Endodermal cell (in vitro differentiated cells): ENCODE measurements around the gene WASHC2A. TPM values are rescaled to one million over a fixed set of nuclear protein-coding genes. Genes with fewer than 3 reads are reported as not detected.
"Not testable (repeated sequence)": the region's sequence is repeated elsewhere in the genome, so short reads cannot be mapped to it uniquely, and the experiment has no call there.

Experiments used
- DNase-seq: peaks from one replicate; pipeline ENCODE4 v3.0.0-alpha.2; 2017
- H3K27ac ChIP-seq: 2 replicates; pipeline ENCODE4 v1.5.1; 2013; ENCODE audit warnings: mild to moderate bottlenecking, low read depth, low read length, moderate library complexity
- H3K27me3 ChIP-seq: 2 replicates; pipeline ENCODE4 v1.6.1; 2013; ENCODE audit warnings: mild to moderate bottlenecking, low read length, moderate library complexity; ENCODE audit not compliant: insufficient read depth, control insufficient read depth, poor library complexity, severe bottlenecking
- H3K36me3 ChIP-seq: 2 replicates; pipeline ENCODE4 v1.7.0; 2013; ENCODE audit warnings: mild to moderate bottlenecking, low read length, moderate library complexity; ENCODE audit not compliant: control insufficient read depth, insufficient read depth
- H3K4me1 ChIP-seq: one replicate; pipeline ENCODE4 v1.7.0; 2013; ENCODE audit warnings: low read length; ENCODE audit not compliant: control insufficient read depth, insufficient read depth
- H3K4me3 ChIP-seq: 2 replicates; pipeline ENCODE4 v1.5.1; 2013; ENCODE audit warnings: mild to moderate bottlenecking, low read length, moderate library complexity
- H3K9ac ChIP-seq: 2 replicates; pipeline ENCODE4 v1.6.1; 2013; ENCODE audit warnings: mild to moderate bottlenecking, low read length, moderate library complexity; ENCODE audit not compliant: poor library complexity, severe bottlenecking; ENCODE audit errors: extremely low read depth
- H3K9me3 ChIP-seq: 2 replicates; pipeline ENCODE4 v1.6.1; 2013; ENCODE audit warnings: mild to moderate bottlenecking, low read length, moderate library complexity; ENCODE audit not compliant: control insufficient read depth
- H3K27ac Mint-ChIP-seq: 2 replicates; pipeline ENCODE4 v1.8.0; 2020; ENCODE audit warnings: mixed read lengths
- H3K27me3 Mint-ChIP-seq: 2 replicates; pipeline ENCODE4 v1.8.0; 2021; ENCODE audit warnings: mild to moderate bottlenecking, mixed read lengths; ENCODE audit not compliant: insufficient read depth
- H3K36me3 Mint-ChIP-seq: 2 replicates; pipeline ENCODE4 v1.8.0; 2020; ENCODE audit warnings: low read depth, mixed read lengths
- H3K4me1 Mint-ChIP-seq: 2 replicates; pipeline ENCODE4 v1.8.0; 2020; ENCODE audit warnings: mixed read lengths
- H3K4me3 Mint-ChIP-seq: 2 replicates; pipeline ENCODE4 v1.8.0; 2020; ENCODE audit warnings: mild to moderate bottlenecking, moderate library complexity, mixed read lengths
- H3K9me3 Mint-ChIP-seq: 2 replicates; pipeline ENCODE4 v1.8.0; 2020; ENCODE audit warnings: mild to moderate bottlenecking, mixed read lengths
- WGBS, 2 experiments: methylation state at CpG; one replicate each; pipeline versions ENCODE4 v1.1.5 to v1.1.7; 2013; ENCODE audit warnings: missing lambda C conversion rate in 2 of 2, mixed read lengths in 1 of 2; ENCODE audit not compliant: insufficient coverage in 1 of 2, insufficient read length in 1 of 2; 5-methylcytosine and 5-hydroxymethylcytosine counted together
- total RNA-seq, 2 donors: library from RNA; stranded (reverse); fragmentation: NEBNext Ultra II Directional in 1 of 2; extraction: Animal tissue kit (Norgen Biotek cat#: 25700) in 1 of 2; gene quantifications; 2 replicates in 1 of 2; 3 replicates in 1 of 2; pipeline ENCODE4 v1.2.1, GENCODE V29; 2021

The WASHC2A gene
- total RNA-seq, 2 donors from 2014 or later, result 35.4 to 49.9 TPM

DNA sequence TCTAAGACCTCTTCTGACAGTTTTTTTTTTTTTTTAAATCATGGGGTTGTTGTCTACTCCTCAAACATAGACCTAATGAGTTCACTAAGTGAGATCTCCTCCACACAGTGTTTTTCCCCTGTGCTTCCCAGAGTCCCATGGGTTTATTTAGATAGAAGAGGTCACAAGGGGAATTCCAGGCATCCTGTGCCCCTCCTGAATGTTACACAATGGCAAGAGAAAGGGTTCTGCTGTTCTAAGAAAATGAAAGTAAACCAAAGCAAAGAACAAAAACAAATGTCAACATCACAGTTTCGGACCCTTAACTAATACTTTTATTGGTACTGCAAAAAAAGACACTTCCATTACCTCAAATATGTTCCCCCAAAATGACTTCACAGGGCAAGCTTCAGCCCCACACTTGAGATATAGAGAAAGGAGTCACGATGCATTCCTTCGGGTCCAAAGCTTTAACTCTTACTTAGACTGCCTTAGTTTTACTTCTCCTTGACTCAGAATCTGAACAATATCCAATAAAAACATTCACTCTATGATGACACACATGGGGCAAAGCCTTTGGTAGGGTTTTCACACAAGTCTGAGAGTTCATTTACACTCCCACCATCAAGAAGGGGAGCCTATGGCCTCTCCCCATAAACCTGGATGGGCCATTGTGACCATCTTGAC is 15.6 kb upstream of the WASHC2A start:
- not testable (repeated sequence) for H3K27ac Mint-ChIP-seq, H3K4me1 Mint-ChIP-seq, H3K4me3 Mint-ChIP-seq, DNase-seq, H3K9ac ChIP-seq, H3K36me3 Mint-ChIP-seq, H3K4me3 ChIP-seq, H3K9me3 ChIP-seq, H3K27me3 ChIP-seq, H3K27me3 Mint-ChIP-seq, H3K9me3 Mint-ChIP-seq, H3K4me1 ChIP-seq, H3K36me3 ChIP-seq, H3K27ac ChIP-seq
- WGBS, 2 experiments, result 94 to 100% methylated on average over 2 to 3 of the region's 3 CpGs

DNA sequence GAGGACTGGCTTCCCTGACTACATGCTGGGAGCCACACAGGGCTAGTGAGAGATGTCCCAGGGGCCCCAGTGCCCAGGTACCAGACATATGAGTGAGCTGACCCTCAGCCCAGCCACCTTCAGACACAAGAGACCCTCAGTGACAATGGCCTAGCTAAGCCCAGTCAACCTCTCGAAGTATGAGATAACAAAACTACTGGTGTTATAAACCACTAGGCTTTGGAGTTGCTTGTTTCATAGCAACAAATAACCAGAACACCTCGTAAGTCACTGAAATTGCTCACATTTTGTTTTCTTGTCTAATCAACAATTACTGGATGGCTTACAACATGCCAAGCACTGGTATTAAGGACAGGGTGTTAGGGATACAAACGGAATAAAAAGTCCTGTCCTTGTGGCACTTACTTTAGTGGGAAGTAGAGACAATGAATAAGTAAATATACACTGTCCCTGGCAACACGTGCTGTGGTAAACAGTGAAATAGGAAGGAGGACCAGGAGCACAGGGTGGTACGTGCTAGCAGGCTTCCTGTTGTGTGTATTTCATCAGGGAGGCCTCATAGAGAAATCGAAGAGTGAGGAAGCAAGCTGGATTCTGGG is 14.9 kb upstream of the WASHC2A start:
- not testable (repeated sequence) for H3K9me3 Mint-ChIP-seq, H3K4me3 Mint-ChIP-seq, H3K27ac ChIP-seq, H3K4me1 Mint-ChIP-seq, H3K4me3 ChIP-seq, DNase-seq, H3K27ac Mint-ChIP-seq, H3K27me3 Mint-ChIP-seq, H3K4me1 ChIP-seq, H3K36me3 ChIP-seq, H3K9me3 ChIP-seq, H3K9ac ChIP-seq, H3K27me3 ChIP-seq, H3K36me3 Mint-ChIP-seq
- 90 to 100% methylated on average over 2 to 3 of the region's 6 CpGs for WGBS, 2 experiments

DNA sequence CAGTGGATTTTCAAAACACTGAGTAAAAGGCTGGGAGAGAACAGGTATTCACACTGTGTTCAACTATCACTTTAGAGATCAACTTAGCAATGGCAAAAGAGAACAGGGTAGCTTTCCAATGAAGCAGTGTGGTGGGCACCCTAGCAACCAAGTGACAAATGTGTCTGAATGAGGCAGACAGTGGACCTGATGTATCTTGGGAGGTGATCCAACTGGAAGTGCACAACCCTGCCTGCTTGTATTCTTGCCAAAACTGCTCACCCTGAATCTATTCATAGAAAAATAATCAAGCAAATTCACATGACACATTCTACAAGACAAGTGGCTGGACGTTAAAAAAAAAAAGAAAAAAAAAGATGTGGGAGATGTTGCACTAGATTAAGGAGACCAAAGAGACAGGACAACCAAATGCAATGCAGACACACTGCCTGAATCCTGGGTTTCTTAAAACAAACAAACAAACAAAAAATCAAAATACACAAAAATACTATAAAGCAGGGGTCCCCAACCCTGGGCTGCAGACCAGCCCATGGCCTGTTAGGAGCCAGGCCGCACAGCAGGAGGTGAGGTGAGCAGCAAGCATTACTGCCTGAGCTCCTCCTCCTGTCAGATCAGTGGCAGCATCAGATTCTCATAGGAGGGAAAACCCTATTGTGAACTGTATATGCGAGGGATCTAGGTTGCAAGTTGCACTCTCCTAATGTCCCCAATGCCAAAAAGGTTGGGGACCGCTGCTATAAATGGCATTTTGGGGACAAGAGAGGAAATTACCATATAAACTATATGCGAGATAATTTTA is 12.1 kb upstream of the WASHC2A start:
- 80 to 92% methylated on average over 1 to 3 of the region's 5 CpGs for WGBS, 2 experiments
- H3K9me3 Mint-ChIP-seq, H3K9ac ChIP-seq, H3K4me1 Mint-ChIP-seq, H3K27ac ChIP-seq, H3K4me1 ChIP-seq, H3K36me3 Mint-ChIP-seq, H3K27ac Mint-ChIP-seq, H3K9me3 ChIP-seq, H3K27me3 ChIP-seq, DNase-seq, H3K4me3 Mint-ChIP-seq, H3K4me3 ChIP-seq, H3K36me3 ChIP-seq: not testable (repeated sequence)
- H3K27me3 Mint-ChIP-seq, result peaks cover 16% of the 10 kb centered on the region

DNA sequence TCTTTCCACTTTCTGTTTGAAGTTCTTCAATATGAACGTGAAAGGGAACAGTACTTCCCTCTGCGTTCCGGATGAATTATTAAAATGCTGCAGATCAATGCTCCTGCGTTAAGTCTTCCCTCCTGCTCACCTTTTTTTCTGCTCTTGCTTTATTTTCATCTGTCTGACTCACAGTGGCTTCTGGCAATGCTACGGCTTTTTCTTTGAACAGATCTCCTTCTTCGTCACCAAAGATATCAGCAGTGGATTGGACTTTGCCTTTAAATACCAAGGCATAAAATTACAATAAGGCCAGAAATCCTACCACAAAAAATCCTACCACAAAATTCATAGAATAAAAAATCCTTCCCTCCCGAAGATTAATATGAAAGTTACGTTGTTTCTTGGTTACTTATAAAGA is 11.1 kb upstream of the WASHC2A start:
- H3K9me3 Mint-ChIP-seq, H3K27ac Mint-ChIP-seq, H3K9me3 ChIP-seq, H3K36me3 ChIP-seq, H3K4me1 Mint-ChIP-seq, H3K27ac ChIP-seq, H3K36me3 Mint-ChIP-seq, H3K4me3 ChIP-seq, DNase-seq, H3K4me1 ChIP-seq, H3K27me3 ChIP-seq, H3K4me3 Mint-ChIP-seq, H3K9ac ChIP-seq: not testable (repeated sequence)
- WGBS, 2 experiments, result 91% methylated on average over 5 of the region's 8 CpGs; no CpG with 5 or more reads in 1 of the 2 experiments
- peaks cover 18% of the 10 kb centered on the region for H3K27me3 Mint-ChIP-seq

DNA sequence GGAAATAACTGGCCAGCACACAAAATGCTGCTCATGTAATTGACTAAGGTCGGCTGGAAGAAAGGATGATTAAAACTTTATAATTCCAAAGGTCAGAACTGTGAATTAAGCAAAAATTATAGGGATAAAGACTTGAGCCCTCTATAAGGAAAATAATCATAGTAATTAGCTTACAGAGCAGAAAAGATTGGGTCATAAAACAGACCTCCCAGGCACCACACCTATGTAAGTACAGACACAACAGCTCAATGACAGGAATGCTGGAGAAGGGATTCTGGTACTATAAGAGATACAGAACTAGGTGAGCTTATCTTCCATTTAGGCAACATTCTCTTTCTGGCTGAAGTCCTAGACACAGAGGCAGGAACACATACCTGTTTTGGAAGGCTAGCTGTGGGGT is 9.0 kb upstream of the WASHC2A start:
- DNase-seq, H3K36me3 ChIP-seq: not testable (repeated sequence)
- 95 to 100% methylated on average over 1 of the region's 1 CpG for WGBS, 2 experiments

DNA sequence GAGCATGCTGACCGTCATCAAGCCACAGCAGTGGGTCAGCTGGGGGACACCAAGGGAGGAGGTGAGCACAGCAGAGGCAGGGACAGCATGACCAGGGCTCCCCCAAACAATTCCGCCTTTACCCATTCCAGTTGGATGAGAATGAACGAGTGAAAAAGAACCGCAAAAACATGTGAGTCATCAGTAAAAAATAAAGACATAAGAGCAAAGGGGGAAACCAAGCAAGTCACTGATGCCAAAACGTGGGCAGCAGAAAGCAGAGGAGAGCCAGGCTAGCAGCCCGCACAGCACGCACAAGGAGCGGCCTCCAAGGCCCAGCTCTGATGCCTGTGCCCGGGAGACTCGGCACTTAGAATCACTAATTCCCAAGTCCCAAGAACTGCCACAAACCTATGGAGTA is 7.8 kb upstream of the WASHC2A start:
- not testable (repeated sequence) for DNase-seq, H3K27ac Mint-ChIP-seq, H3K4me3 ChIP-seq, H3K4me1 ChIP-seq, H3K36me3 ChIP-seq, H3K9me3 ChIP-seq, H3K9ac ChIP-seq, H3K9me3 Mint-ChIP-seq, H3K27ac ChIP-seq, H3K36me3 Mint-ChIP-seq, H3K4me3 Mint-ChIP-seq, H3K4me1 Mint-ChIP-seq
- H3K27me3 Mint-ChIP-seq, result peaks cover 29% of the 10 kb centered on the region
- peaks cover 25% of the 10 kb centered on the region for H3K27me3 ChIP-seq
- WGBS, 2 experiments, result 65 to 87% methylated on average over 3 to 9 of the region's 10 CpGs

More for the DNA sequence above, 9.0 kb upstream of the WASHC2A start:
- H3K36me3 Mint-ChIP-seq, H3K4me1 ChIP-seq, H3K4me3 Mint-ChIP-seq, H3K9me3 Mint-ChIP-seq, H3K9ac ChIP-seq, H3K4me1 Mint-ChIP-seq, H3K9me3 ChIP-seq, H3K4me3 ChIP-seq, H3K27ac Mint-ChIP-seq, H3K27ac ChIP-seq: not testable (repeated sequence)
- H3K27me3 ChIP-seq, result peaks cover 22% of the 10 kb centered on the region
- peaks cover 27% of the 10 kb centered on the region for H3K27me3 Mint-ChIP-seq
